Lung (tissue), 12 donors: ENCODE data around the gene CYBA. TPM values are rescaled to one million over a fixed set of nuclear protein-coding genes. Genes with fewer than 3 reads are reported as not detected.

Experiments used
- ATAC-seq: fragments of 200-7000 bp; cut with Tn5 transposase; one replicate; pipeline ENCODE4 v1.9.1; 2020; ENCODE audit warnings: moderate number of reproducible peaks; ENCODE audit not compliant: insufficient read depth, low FRiP score
- DNase-seq, 3 donors: peaks; one replicate each; pipeline ENCODE4 v3.0.0-alpha.2; 2013 to 2017
- H3K27ac ChIP-seq, 2 donors: one replicate each; pipeline ENCODE4 v1.5.1; 2013; ENCODE audit warnings: mild to moderate bottlenecking in 2 of 2, moderate library complexity in 2 of 2, control low read depth in 1 of 2, inconsistent platforms in 1 of 2, low read depth in 1 of 2, low read length in 1 of 2
- H3K27me3 ChIP-seq, 3 donors: one replicate each; pipeline ENCODE4 v1.5.1; 2013; ENCODE audit warnings: low read length in 2 of 3; ENCODE audit not compliant: control insufficient read depth in 3 of 3, insufficient read depth in 3 of 3
- H3K36me3 ChIP-seq, 4 donors: one replicate each; pipeline ENCODE4 v1.5.1; 2013; ENCODE audit warnings: low read length in 4 of 4, mild to moderate bottlenecking in 1 of 4, moderate library complexity in 1 of 4; ENCODE audit not compliant: control insufficient read depth in 4 of 4, insufficient read depth in 4 of 4
- H3K4me1 ChIP-seq, 5 donors: one replicate each; pipeline ENCODE4 v1.5.1; 2013; ENCODE audit warnings: low read length in 5 of 5, mild to moderate bottlenecking in 2 of 5, moderate library complexity in 1 of 5; ENCODE audit not compliant: control insufficient read depth in 5 of 5, insufficient read depth in 5 of 5
- H3K4me3 ChIP-seq: one replicate; pipeline ENCODE4 v1.5.1; 2013; ENCODE audit warnings: mild to moderate bottlenecking, control low read depth, moderate library complexity
- H3K9ac ChIP-seq, 2 donors: one replicate each; pipeline ENCODE4 v1.5.1; 2013; ENCODE audit warnings: low read length in 2 of 2, control low read depth in 1 of 2; ENCODE audit not compliant: insufficient read depth in 1 of 2
- H3K9me3 ChIP-seq, 4 donors: one replicate each; pipeline ENCODE4 v1.5.1; 2013; ENCODE audit warnings: low read length in 3 of 4, mild to moderate bottlenecking in 1 of 4, moderate library complexity in 1 of 4; ENCODE audit not compliant: control insufficient read depth in 4 of 4, insufficient read depth in 3 of 4
- CTCF ChIP-seq: IDR thresholded peaks from 2 replicates; pipeline ENCODE4 v1.5.1; 2012; ENCODE audit warnings: mild to moderate bottlenecking; ENCODE audit errors: control extremely low read depth, extremely low read depth
- WGBS, 2 donors: extraction: QIAGEN DNeasy Blood & Tissue Kit; methylation state at CpG; one replicate each; pipeline ENCODE4 v1.1.7; 2013; 5-methylcytosine and 5-hydroxymethylcytosine counted together
- polyA plus RNA-seq, 2 donors: library from polyadenylated mRNA; stranded (reverse); fragments of 200-250 nt; gene quantifications; one replicate each; pipeline ENCODE4 v1.2.1, GENCODE V29; 2013
- total RNA-seq, 2 donors: library from RNA; depleted of rRNA in 1 of 2; stranded (reverse); fragments of >200 nt in 1 of 2; gene quantifications; one replicate each; pipeline ENCODE4 v1.2.1, GENCODE V29; 2014 to 2021
- donor health status: control.
- donor health status: control.
- donor health status: Bipolar disorder and iron deficiency.
- donor health status: healthy.
- donor health status: DM: yes; HTN: yes; CAD: no.

CYBA gene
- total and polyA plus RNA-seq, 4 donors, result 113 to 879 (median 349) TPM

- Histone ChIP-seq H3K27me3 (no peaks in the 10 kb centered on the region), H3K9me3 (no peaks in the 10 kb centered on the region), H3K4me1 (no peaks in the 10 kb centered on the region), H3K27ac (no peak overlapping the region), H3K4me3 (no peak overlapping the region), H3K9ac (no peak overlapping the region), H3K36me3 (peaks cover 3 to 53% (median 14%) of the 10 kb centered on the region in 4 donors)
- WGBS, 2 donors, result 85 to 89% methylated on average over 6 of the region's 6 CpGs
- no peak for DNase-seq
- TF ChIP-seq CTCF, result no peak
- ATAC-seq, result no peak
These were observed 42.8 kb downstream of the CYBA start for GRCh38 chr16:88608076-88608475.

DNA sequence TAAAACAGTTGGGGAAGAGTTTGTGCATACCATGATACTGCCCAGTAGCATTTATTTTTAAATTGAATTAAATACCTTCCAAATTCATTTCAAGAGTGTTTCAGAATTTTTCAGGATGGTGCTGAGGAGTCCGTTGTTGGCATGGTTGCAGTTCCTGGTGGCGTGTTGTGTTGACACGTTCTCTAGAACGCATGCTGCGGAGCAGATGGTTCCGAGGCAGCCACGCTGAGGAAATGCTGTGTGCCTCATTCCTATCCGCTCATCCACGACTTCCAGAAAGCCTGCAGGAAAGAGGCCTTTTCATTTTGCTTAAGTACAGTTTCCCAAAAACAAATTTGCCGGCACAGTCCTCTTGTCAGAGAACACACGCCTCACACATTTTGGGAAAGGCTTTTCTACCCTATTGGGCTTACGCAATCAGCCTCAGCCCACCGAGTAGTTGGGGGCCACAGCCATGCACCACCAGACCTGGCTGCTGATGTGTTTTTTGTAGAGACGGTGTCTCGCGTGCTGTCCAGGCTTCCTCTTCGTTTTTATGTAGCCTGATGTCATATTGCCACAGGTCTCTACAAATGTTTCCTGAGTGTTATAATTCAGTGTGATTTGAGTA lies 44.6 kb downstream of the CYBA start:
- Histone ChIP-seq H3K9ac (no peak overlapping the region), H3K4me1 (no peaks in the 10 kb centered on the region), H3K27me3 (no peaks in the 10 kb centered on the region), H3K36me3 (peaks cover 2 to 51% (median 20%) of the 10 kb centered on the region in 4 donors), H3K4me3 (no peak overlapping the region), H3K9me3 (no peaks in the 10 kb centered on the region), H3K27ac (no peak overlapping the region)
- 87% methylated on average over 17 of the region's 17 CpGs for WGBS, 2 donors
- ATAC-seq, result no peak
- no peak for DNase-seq
- TF ChIP-seq CTCF, result no peak

- Histone ChIP-seq H3K36me3 (peaks cover 2 to 51% (median 22%) of the 10 kb centered on the region in 4 donors), H3K9me3 (no peaks in the 10 kb centered on the region), H3K4me1 (peaks cover 0 to 2% (median 0%) of the 10 kb centered on the region in 5 donors), H3K27ac (no peak overlapping the region), H3K4me3 (no peak overlapping the region), H3K9ac (no peak overlapping the region), H3K27me3 (no peaks in the 10 kb centered on the region)
- 85 to 87% methylated on average over 20 of the region's 20 CpGs for WGBS, 2 donors
- no peak for TF ChIP-seq CTCF
- no peak for ATAC-seq
- DNase-seq, result no peak
These were observed 45.4 kb downstream of the CYBA start for GRCh38 chr16:88605186-88606147.
